ENCODE data around the gene RNGTT.
A peak's percentile ranks its signal among the peaks of the same experiment; 100 is the strongest.

RNGTT gene

GRCh38 chr6:88661136-88661535, 302.3 kb downstream of the RNGTT start:
- H3K27me3 ChIP-seq (ENCODE audit: control insufficient read depth in 1 of 2, insufficient read depth in 2 of 2, low read length in 2 of 2), result no peaks in the 10 kb centered on the region
- peaks cover 3 to 17% of the 10 kb centered on the region in 2 donors for H3K9me3 ChIP-seq (ENCODE audit: control insufficient read depth in 2 of 2, low read length in 2 of 2)
- H3K27ac ChIP-seq (ENCODE audit: low read length), result no peak overlapping the region
- no peak overlapping the region for H3K4me3 ChIP-seq (ENCODE audit: low read length in 2 of 2)
- no peak overlapping the region for H3K9ac ChIP-seq (ENCODE audit: low read length in 2 of 2)
- H3K4me1 ChIP-seq (ENCODE audit: control insufficient read depth, insufficient read depth, low read length), result no peaks in the 10 kb centered on the region
- no peaks in the 10 kb centered on the region for H3K36me3 ChIP-seq (ENCODE audit: control insufficient read depth in 2 of 2, insufficient read depth in 2 of 2, low read length in 2 of 2)

DNA sequence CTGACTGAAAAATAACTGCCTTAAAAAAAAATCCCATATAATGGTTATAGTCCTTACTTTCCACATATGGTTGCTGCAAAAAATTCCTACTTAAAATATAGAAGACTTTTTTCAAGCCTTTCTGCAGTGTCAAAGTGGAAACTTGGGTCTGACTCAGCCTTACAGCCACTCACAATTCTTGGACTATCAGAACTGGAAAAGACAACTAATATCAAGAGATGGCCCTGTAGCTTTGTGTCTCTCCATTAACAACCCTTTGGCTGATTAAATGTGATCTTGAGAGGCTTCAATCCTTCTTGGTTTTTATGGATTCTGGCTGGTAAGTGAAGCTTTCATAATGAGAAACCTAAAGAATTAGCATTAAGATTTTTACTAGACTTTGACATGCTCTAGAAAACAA, 307.8 kb downstream of the RNGTT start:
- Histone ChIP-seq H3K4me3 (ENCODE audit: low read length in 2 of 2) (no peak overlapping the region), H3K27ac (ENCODE audit: low read length) (no peak overlapping the region), H3K4me1 (ENCODE audit: control insufficient read depth, insufficient read depth, low read length) (no peaks in the 10 kb centered on the region), H3K9ac (ENCODE audit: low read length in 2 of 2) (no peak overlapping the region), H3K27me3 (ENCODE audit: control insufficient read depth in 1 of 2, insufficient read depth in 2 of 2, low read length in 2 of 2) (no peaks in the 10 kb centered on the region), H3K36me3 (ENCODE audit: control insufficient read depth in 2 of 2, insufficient read depth in 2 of 2, low read length in 2 of 2) (no peaks in the 10 kb centered on the region), H3K9me3 (ENCODE audit: control insufficient read depth in 2 of 2, low read length in 2 of 2) (peaks cover 3 to 11% of the 10 kb centered on the region in 2 donors)

GRCh38 chr6:88653936-88654335, 309.5 kb downstream of the RNGTT start:
- Histone ChIP-seq H3K4me3 (ENCODE audit: low read length in 2 of 2) (no peak overlapping the region), H3K9ac (ENCODE audit: low read length in 2 of 2) (no peak overlapping the region), H3K9me3 (ENCODE audit: control insufficient read depth in 2 of 2, low read length in 2 of 2) (peaks cover 3 to 11% of the 10 kb centered on the region in 2 donors), H3K27ac (ENCODE audit: low read length) (no peak overlapping the region), H3K27me3 (ENCODE audit: control insufficient read depth in 1 of 2, insufficient read depth in 2 of 2, low read length in 2 of 2) (no peaks in the 10 kb centered on the region), H3K4me1 (ENCODE audit: control insufficient read depth, insufficient read depth, low read length) (no peaks in the 10 kb centered on the region), H3K36me3 (ENCODE audit: control insufficient read depth in 2 of 2, insufficient read depth in 2 of 2, low read length in 2 of 2) (no peaks in the 10 kb centered on the region)

- Histone ChIP-seq H3K4me1 (ENCODE audit: control insufficient read depth, insufficient read depth, low read length) (no peaks in the 10 kb centered on the region), H3K4me3 (ENCODE audit: low read length in 2 of 2) (no peak overlapping the region), H3K9me3 (ENCODE audit: control insufficient read depth in 2 of 2, low read length in 2 of 2) (no peaks in the 10 kb centered on the region), H3K36me3 (ENCODE audit: control insufficient read depth in 2 of 2, insufficient read depth in 2 of 2, low read length in 2 of 2) (no peaks in the 10 kb centered on the region), H3K27ac (ENCODE audit: low read length) (no peak overlapping the region), H3K27me3 (ENCODE audit: control insufficient read depth in 1 of 2, insufficient read depth in 2 of 2, low read length in 2 of 2) (no peaks in the 10 kb centered on the region), H3K9ac (ENCODE audit: low read length in 2 of 2) (no peak overlapping the region)
Measured at GRCh38 chr6:88651400-88651799, 312.0 kb downstream of the RNGTT start.

DNA sequence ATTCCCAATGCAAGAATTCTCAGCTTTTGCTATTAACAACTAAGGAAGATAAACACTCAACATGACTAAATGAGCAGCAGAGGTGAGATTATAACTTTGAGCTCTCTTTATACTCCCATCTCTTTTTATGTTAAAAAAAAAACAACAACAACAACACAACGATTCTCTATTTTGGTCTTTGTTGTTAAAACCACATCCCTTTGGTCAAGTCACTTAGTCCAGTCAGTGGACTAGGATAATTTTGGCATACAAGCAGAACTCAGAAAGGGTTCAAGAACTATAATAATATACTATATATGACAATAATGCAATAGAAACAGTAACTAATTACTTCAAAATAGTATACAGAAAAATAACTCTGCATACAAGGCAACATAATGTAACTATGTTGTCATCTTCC, 312.4 kb downstream of the RNGTT start:
- Histone ChIP-seq H3K4me3 (ENCODE audit: low read length in 2 of 2) (no peak overlapping the region), H3K9me3 (ENCODE audit: control insufficient read depth in 2 of 2, low read length in 2 of 2) (no peaks in the 10 kb centered on the region), H3K27ac (ENCODE audit: low read length) (no peak overlapping the region), H3K36me3 (ENCODE audit: control insufficient read depth in 2 of 2, insufficient read depth in 2 of 2, low read length in 2 of 2) (no peaks in the 10 kb centered on the region), H3K4me1 (ENCODE audit: control insufficient read depth, insufficient read depth, low read length) (no peaks in the 10 kb centered on the region), H3K27me3 (ENCODE audit: control insufficient read depth in 1 of 2, insufficient read depth in 2 of 2, low read length in 2 of 2) (no peaks in the 10 kb centered on the region), H3K9ac (ENCODE audit: low read length in 2 of 2) (no peak overlapping the region)

DNA sequence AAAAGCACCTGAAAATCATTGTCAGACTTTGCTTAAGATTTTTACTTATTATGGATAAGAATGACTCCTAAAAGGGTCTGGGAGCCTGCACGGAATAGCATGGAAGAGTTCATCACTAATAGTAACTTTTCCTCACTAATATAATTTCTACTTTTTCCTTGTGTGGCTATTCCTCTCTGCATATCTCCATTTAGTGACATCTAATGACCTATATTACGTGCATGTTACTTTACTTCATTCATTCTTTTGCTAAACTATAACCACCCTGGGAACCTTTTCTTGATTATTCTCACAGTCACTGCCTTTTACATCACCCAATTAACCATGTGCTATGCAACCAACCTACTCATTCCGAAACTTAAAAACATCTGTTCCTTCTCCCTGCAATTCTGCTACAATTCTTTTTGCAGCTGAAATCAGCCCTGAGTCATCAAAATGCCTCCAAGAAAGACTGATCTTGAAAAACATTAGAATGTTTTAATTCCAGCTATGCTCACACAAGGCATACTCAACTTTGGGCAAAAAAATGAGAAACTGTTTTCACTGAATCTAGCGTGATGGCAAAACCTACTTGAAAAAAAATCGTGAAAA, 313.3 kb downstream of the RNGTT start:
- H3K4me3 ChIP-seq (ENCODE audit: low read length in 2 of 2), result no peak overlapping the region
- H3K27ac ChIP-seq (ENCODE audit: low read length), result no peak overlapping the region
- no peaks in the 10 kb centered on the region for H3K9me3 ChIP-seq (ENCODE audit: control insufficient read depth in 2 of 2, low read length in 2 of 2)
- no peaks in the 10 kb centered on the region for H3K4me1 ChIP-seq (ENCODE audit: control insufficient read depth, insufficient read depth, low read length)
- H3K27me3 ChIP-seq (ENCODE audit: control insufficient read depth in 1 of 2, insufficient read depth in 2 of 2, low read length in 2 of 2), result no peaks in the 10 kb centered on the region
- H3K9ac ChIP-seq (ENCODE audit: low read length in 2 of 2), result no peak overlapping the region
- no peaks in the 10 kb centered on the region for H3K36me3 ChIP-seq (ENCODE audit: control insufficient read depth in 2 of 2, insufficient read depth in 2 of 2, low read length in 2 of 2)

DNA sequence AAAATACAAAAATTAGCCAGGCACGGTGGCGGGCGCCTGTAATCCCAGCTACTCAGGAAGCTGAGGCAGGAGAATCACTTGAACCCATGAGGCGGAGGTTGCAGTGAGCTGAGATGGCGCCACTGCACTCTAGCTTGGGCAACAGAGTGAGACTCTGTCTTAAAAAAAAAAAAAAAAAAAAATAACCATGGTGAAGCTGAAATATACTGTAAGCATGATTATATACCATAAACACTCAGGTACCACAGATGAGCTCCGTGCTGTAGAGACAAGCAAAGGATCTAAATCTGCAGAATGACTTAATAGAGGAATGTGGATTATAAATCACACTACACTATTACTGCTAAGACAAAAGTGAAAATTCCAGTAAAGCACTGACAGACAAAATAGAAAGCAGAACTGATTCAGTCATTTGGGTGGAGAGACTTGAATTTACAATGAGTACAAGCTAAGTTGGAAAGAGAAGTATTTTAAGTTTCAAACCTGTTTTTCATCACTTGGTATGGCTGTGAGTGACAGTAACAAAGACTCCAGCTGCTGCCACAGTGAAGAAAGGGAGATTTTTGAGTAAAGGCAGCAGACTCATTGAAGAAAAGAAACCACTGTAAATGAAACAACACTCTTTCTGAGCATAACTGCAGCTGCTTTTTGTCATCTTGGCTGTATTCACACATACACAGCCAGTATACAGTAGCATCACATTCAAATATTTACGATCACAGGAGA, 322.1 kb downstream of the RNGTT start:
- no peaks in the 10 kb centered on the region for H3K4me1 ChIP-seq (ENCODE audit: control insufficient read depth, insufficient read depth, low read length)

GRCh38 chr6:88637761-88638545, 325.5 kb downstream of the RNGTT start:
- no peak overlapping the region for H3K9ac ChIP-seq (ENCODE audit: low read length in 2 of 2)
- H3K4me1 ChIP-seq (ENCODE audit: control insufficient read depth, insufficient read depth, low read length), result no peaks in the 10 kb centered on the region
- H3K4me3 ChIP-seq (ENCODE audit: low read length in 2 of 2), result no peak overlapping the region
- no peaks in the 10 kb centered on the region for H3K36me3 ChIP-seq (ENCODE audit: control insufficient read depth in 2 of 2, insufficient read depth in 2 of 2, low read length in 2 of 2)
- no peaks in the 10 kb centered on the region for H3K27me3 ChIP-seq (ENCODE audit: control insufficient read depth in 1 of 2, insufficient read depth in 2 of 2, low read length in 2 of 2)
- no peaks in the 10 kb centered on the region for H3K9me3 ChIP-seq (ENCODE audit: control insufficient read depth in 2 of 2, low read length in 2 of 2)
- no peak overlapping the region for H3K27ac ChIP-seq (ENCODE audit: low read length)

More for the DNA sequence above, 322.1 kb downstream of the RNGTT start:
- Histone ChIP-seq H3K4me3 (ENCODE audit: low read length in 2 of 2) (peak overlapping the region in 1 of 2 donors; percentile 1), H3K9me3 (ENCODE audit: control insufficient read depth in 2 of 2, low read length in 2 of 2) (no peaks in the 10 kb centered on the region), H3K27me3 (ENCODE audit: control insufficient read depth in 1 of 2, insufficient read depth in 2 of 2, low read length in 2 of 2) (no peaks in the 10 kb centered on the region), H3K27ac (ENCODE audit: low read length) (no peak overlapping the region), H3K9ac (ENCODE audit: low read length in 2 of 2) (no peak overlapping the region), H3K36me3 (ENCODE audit: control insufficient read depth in 2 of 2, insufficient read depth in 2 of 2, low read length in 2 of 2) (no peaks in the 10 kb centered on the region)

DNA sequence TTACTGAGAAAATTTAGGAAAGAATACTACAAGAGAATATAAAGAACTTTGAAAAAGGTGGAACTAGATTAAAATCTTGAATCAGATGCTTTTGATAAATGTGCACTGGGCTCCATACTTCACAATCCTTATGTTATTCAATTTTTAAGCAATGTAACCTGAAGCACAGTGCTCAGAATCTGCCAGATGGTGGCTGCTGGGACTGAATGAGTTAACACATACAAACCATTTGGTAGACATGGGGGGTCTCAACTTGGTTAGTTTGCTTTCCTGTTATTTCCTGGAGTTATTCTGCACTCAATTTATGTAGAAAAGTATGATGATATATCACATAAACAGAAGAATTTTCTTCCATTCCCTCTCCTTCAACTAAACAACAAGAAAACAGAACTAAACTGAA, 326.5 kb downstream of the RNGTT start:
- Histone ChIP-seq H3K27ac (ENCODE audit: low read length) (no peak overlapping the region), H3K27me3 (ENCODE audit: control insufficient read depth in 1 of 2, insufficient read depth in 2 of 2, low read length in 2 of 2) (no peaks in the 10 kb centered on the region), H3K9ac (ENCODE audit: low read length in 2 of 2) (no peak overlapping the region), H3K36me3 (ENCODE audit: control insufficient read depth in 2 of 2, insufficient read depth in 2 of 2, low read length in 2 of 2) (no peaks in the 10 kb centered on the region), H3K4me1 (ENCODE audit: control insufficient read depth, insufficient read depth, low read length) (no peaks in the 10 kb centered on the region), H3K4me3 (ENCODE audit: low read length in 2 of 2) (no peak overlapping the region), H3K9me3 (ENCODE audit: control insufficient read depth in 2 of 2, low read length in 2 of 2) (no peaks in the 10 kb centered on the region)

GRCh38 chr6:88633782-88634181, 329.6 kb downstream of the RNGTT start:
- Histone ChIP-seq H3K36me3 (ENCODE audit: control insufficient read depth in 2 of 2, insufficient read depth in 2 of 2, low read length in 2 of 2) (no peaks in the 10 kb centered on the region), H3K27me3 (ENCODE audit: control insufficient read depth in 1 of 2, insufficient read depth in 2 of 2, low read length in 2 of 2) (no peaks in the 10 kb centered on the region), H3K4me1 (ENCODE audit: control insufficient read depth, insufficient read depth, low read length) (no peaks in the 10 kb centered on the region), H3K27ac (ENCODE audit: low read length) (no peak overlapping the region), H3K9ac (ENCODE audit: low read length in 2 of 2) (no peak overlapping the region), H3K9me3 (ENCODE audit: control insufficient read depth in 2 of 2, low read length in 2 of 2) (no peaks in the 10 kb centered on the region), H3K4me3 (ENCODE audit: low read length in 2 of 2) (no peak overlapping the region)

- H3K36me3 ChIP-seq (ENCODE audit: control insufficient read depth in 2 of 2, insufficient read depth in 2 of 2, low read length in 2 of 2), result no peaks in the 10 kb centered on the region
- H3K4me1 ChIP-seq (ENCODE audit: control insufficient read depth, insufficient read depth, low read length), result no peaks in the 10 kb centered on the region
- no peaks in the 10 kb centered on the region for H3K9me3 ChIP-seq (ENCODE audit: control insufficient read depth in 2 of 2, low read length in 2 of 2)
- no peak overlapping the region for H3K9ac ChIP-seq (ENCODE audit: low read length in 2 of 2)
- H3K27ac ChIP-seq (ENCODE audit: low read length), result no peak overlapping the region
- H3K4me3 ChIP-seq (ENCODE audit: low read length in 2 of 2), result no peak overlapping the region
- no peaks in the 10 kb centered on the region for H3K27me3 ChIP-seq (ENCODE audit: control insufficient read depth in 1 of 2, insufficient read depth in 2 of 2, low read length in 2 of 2)
Measured at GRCh38 chr6:88631830-88632229, 331.6 kb downstream of the RNGTT start.

All from stomach smooth muscle (tissue), 2 donors.